ENCODE results near the gene RBM6.

DNA sequence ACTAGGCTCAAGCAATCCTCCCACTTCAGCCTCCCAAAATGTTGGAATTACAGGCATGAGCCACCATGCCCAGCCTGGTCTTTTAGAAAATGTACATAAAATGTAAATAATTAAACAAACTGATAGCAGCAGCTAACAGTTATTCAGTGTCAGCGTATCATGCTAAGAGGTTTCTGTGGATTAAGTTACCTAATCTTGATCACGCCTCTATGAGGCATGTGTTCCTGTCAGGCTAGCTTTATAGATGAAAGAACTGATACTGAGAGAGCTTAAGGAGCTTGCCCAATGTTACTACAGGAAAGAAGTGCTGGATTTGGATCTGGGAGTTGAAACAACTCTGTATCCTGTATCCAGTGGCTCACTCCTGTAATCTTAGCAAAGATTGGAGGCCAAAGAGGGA lies 25.0 kb upstream of the RBM6 start:
- TF ChIP-seq, protein P1, sequence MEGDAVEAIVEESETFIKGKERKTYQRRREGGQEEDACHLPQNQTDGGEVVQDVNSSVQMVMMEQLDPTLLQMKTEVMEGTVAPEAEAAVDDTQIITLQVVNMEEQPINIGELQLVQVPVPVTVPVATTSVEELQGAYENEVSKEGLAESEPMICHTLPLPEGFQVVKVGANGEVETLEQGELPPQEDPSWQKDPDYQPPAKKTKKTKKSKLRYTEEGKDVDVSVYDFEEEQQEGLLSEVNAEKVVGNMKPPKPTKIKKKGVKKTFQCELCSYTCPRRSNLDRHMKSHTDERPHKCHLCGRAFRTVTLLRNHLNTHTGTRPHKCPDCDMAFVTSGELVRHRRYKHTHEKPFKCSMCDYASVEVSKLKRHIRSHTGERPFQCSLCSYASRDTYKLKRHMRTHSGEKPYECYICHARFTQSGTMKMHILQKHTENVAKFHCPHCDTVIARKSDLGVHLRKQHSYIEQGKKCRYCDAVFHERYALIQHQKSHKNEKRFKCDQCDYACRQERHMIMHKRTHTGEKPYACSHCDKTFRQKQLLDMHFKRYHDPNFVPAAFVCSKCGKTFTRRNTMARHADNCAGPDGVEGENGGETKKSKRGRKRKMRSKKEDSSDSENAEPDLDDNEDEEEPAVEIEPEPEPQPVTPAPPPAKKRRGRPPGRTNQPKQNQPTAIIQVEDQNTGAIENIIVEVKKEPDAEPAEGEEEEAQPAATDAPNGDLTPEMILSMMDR (IDR thresholded peaks at IDR 0.05) = no peak
- no peak for TF ChIP-seq POLR2A (IDR thresholded peaks at IDR 0.05)

Data from thyroid gland (tissue), 4 donors.